GM12874 (cell line): ENCODE data around the gene ING4.
A peak's percentile ranks its signal among the peaks of the same experiment; 100 is the strongest.

Experiments
- CTCF ChIP-seq: IDR thresholded peaks from 2 replicates; pipeline ENCODE4 v1.5.1; 2011; ENCODE audit warnings: low read depth, mild to moderate bottlenecking, control low read depth, low read length, moderate library complexity; ENCODE audit not compliant: insufficient read depth

Gene ING4

GRCh38 chr12:6699259-6699988 is 36.5 kb upstream of the ING4 start:
- no peak for TF ChIP-seq CTCF

GRCh38 chr12:6698352-6699046 is 35.6 kb upstream of the ING4 start:
- no peak for TF ChIP-seq CTCF

GRCh38 chr12:6697584-6698351 is 34.8 kb upstream of the ING4 start:
- peak; percentile 60 for TF ChIP-seq CTCF

- no peak for TF ChIP-seq CTCF
These were observed 34.0 kb upstream of the ING4 start for GRCh38 chr12:6696690-6697583.

GRCh38 chr12:6695313-6696045 is 32.6 kb upstream of the ING4 start:
- no peak for TF ChIP-seq CTCF

- TF ChIP-seq CTCF = no peak
These were observed 31.8 kb upstream of the ING4 start for GRCh38 chr12:6694701-6695100.
